ENCODE results near the gene BRWD1.

BRWD1 gene

GRCh38 chr21:39197448-39198233 is 115.8 kb downstream of the BRWD1 start:
- in situ Hi-C loops (cut with HindIII; ENCODE audit: low pct_unique_long_range_greater_than_20kb, low sequenced_read_pairs) = no loop called here
- no peak for DNase-seq (ENCODE audit: low read depth in 1 of 2, low spot score in 1 of 2)
- TF ChIP-seq JUND (IDR thresholded peaks at IDR 0.05; ENCODE audit: low read depth) = no peak

- in situ Hi-C loops (cut with HindIII; ENCODE audit: low pct_unique_long_range_greater_than_20kb, low sequenced_read_pairs) = no loop called here
- TF ChIP-seq JUND (IDR thresholded peaks at IDR 0.05; ENCODE audit: low read depth) = no peak
- DNase-seq (ENCODE audit: low read depth in 1 of 2, low spot score in 1 of 2) = no peak
Measured at GRCh38 chr21:39196838-39197237, 116.6 kb downstream of the BRWD1 start.

- in situ Hi-C loops (cut with HindIII; ENCODE audit: low pct_unique_long_range_greater_than_20kb, low sequenced_read_pairs) = no loop called here
- TF ChIP-seq JUND (IDR thresholded peaks at IDR 0.05; ENCODE audit: low read depth) = no peak
- DNase-seq (ENCODE audit: low read depth in 1 of 2, low spot score in 1 of 2) = no peak
Measured at GRCh38 chr21:39196310-39196709, 117.1 kb downstream of the BRWD1 start.

- in situ Hi-C loops (cut with HindIII; ENCODE audit: low pct_unique_long_range_greater_than_20kb, low sequenced_read_pairs) = no loop called here
- no peak for DNase-seq (ENCODE audit: low read depth in 1 of 2, low spot score in 1 of 2)
- no peak for TF ChIP-seq JUND (IDR thresholded peaks at IDR 0.05; ENCODE audit: low read depth)
Measured at GRCh38 chr21:39193380-39193779, 120.1 kb downstream of the BRWD1 start.

GRCh38 chr21:39189857-39190604 is 123.4 kb downstream of the BRWD1 start:
- TF ChIP-seq JUND (IDR thresholded peaks at IDR 0.05; ENCODE audit: low read depth) = no peak
- in situ Hi-C loops (cut with HindIII; ENCODE audit: low pct_unique_long_range_greater_than_20kb, low sequenced_read_pairs) = no loop called here
- no peak for DNase-seq (ENCODE audit: low read depth in 1 of 2, low spot score in 1 of 2)

- DNase-seq (ENCODE audit: low read depth in 1 of 2, low spot score in 1 of 2) = no peak
- no peak for TF ChIP-seq JUND (IDR thresholded peaks at IDR 0.05; ENCODE audit: low read depth)
- in situ Hi-C loops (cut with HindIII; ENCODE audit: low pct_unique_long_range_greater_than_20kb, low sequenced_read_pairs) = no loop called here
Measured at GRCh38 chr21:39188521-39189139, 124.8 kb downstream of the BRWD1 start.

- in situ Hi-C loops (cut with HindIII; ENCODE audit: low pct_unique_long_range_greater_than_20kb, low sequenced_read_pairs) = no loop called here
- no peak for TF ChIP-seq JUND (IDR thresholded peaks at IDR 0.05; ENCODE audit: low read depth)
- DNase-seq (ENCODE audit: low read depth in 1 of 2, low spot score in 1 of 2) = no peak
Measured at GRCh38 chr21:39187141-39187540, 126.3 kb downstream of the BRWD1 start.

- DNase-seq (ENCODE audit: low read depth in 1 of 2, low spot score in 1 of 2) = no peak
- in situ Hi-C loops (cut with HindIII; ENCODE audit: low pct_unique_long_range_greater_than_20kb, low sequenced_read_pairs) = no loop called here
- no peak for TF ChIP-seq JUND (IDR thresholded peaks at IDR 0.05; ENCODE audit: low read depth)
Measured at GRCh38 chr21:39186676-39187075, 126.8 kb downstream of the BRWD1 start.

- TF ChIP-seq JUND (IDR thresholded peaks at IDR 0.05; ENCODE audit: low read depth) = no peak
- in situ Hi-C loops (cut with HindIII; ENCODE audit: low pct_unique_long_range_greater_than_20kb, low sequenced_read_pairs) = no loop called here
- no peak for DNase-seq (ENCODE audit: low read depth in 1 of 2, low spot score in 1 of 2)
Measured at GRCh38 chr21:39185157-39185556, 128.3 kb downstream of the BRWD1 start.

- no peak; the same call in 1 of the 2 replicates for TF ChIP-seq JUND (IDR thresholded peaks at IDR 0.05; ENCODE audit: low read depth)
- in situ Hi-C loops (cut with HindIII; ENCODE audit: low pct_unique_long_range_greater_than_20kb, low sequenced_read_pairs) = no loop called here
- no peak for DNase-seq (ENCODE audit: low read depth in 1 of 2, low spot score in 1 of 2)
Measured at GRCh38 chr21:39184050-39184980, 129.1 kb downstream of the BRWD1 start.

GRCh38 chr21:39183272-39184049 is 130.0 kb downstream of the BRWD1 start, which contains the start of gene PSMG1:
Gene PSMG1 (minus strand): TSS chr21:39183451. CDS start chr21:39183385, 66 bp downstream.
- 0 out of 2 replicates have a peak, but pooled peaks have one; percentile 24 for TF ChIP-seq JUND (IDR thresholded peaks at IDR 0.05; ENCODE audit: low read depth)
- in situ Hi-C loops (cut with HindIII; ENCODE audit: low pct_unique_long_range_greater_than_20kb, low sequenced_read_pairs) = no loop called here
- peak; percentile 58 to 97 for DNase-seq (ENCODE audit: low read depth in 1 of 2, low spot score in 1 of 2)

All from T47D (cell line).